Keratinocyte (primary cell): ENCODE data around the gene IL10RA. TPM values are rescaled to one million over a fixed set of nuclear protein-coding genes. Genes with fewer than 3 reads are reported as not detected.

Experiments used
- DNase-seq: peaks from one replicate; pipeline ENCODE4 v3.0.0-alpha.2; 2011; ENCODE audit warnings: low read depth, missing footprints, low spot score
- FAIRE-seq: peaks from 2 replicates; lab custom pipeline; 2011; peaks lifted over from hg19 to GRCh38; lab: Jason Lieb, UNC
- H2AFZ ChIP-seq: 2 replicates; pipeline ENCODE4 v1.6.0; 2012; ENCODE audit warnings: low read length, control low read depth, inconsistent platforms; ENCODE audit not compliant: control insufficient read depth
- H3K27ac ChIP-seq: 2 replicates; pipeline ENCODE4 v1.5.1; 2011; ENCODE audit warnings: low read length; ENCODE audit not compliant: control insufficient read depth, insufficient read depth
- H3K27me3 ChIP-seq: 3 replicates; pipeline ENCODE4 v1.6.0; 2011; ENCODE audit warnings: low read length; ENCODE audit not compliant: control insufficient read depth, insufficient read depth; ENCODE audit errors: extremely low read depth
- H3K36me3 ChIP-seq, 2 experiments: 2 replicates in 1 of 2; 3 replicates in 1 of 2; pipeline ENCODE4 v1.5.1; 2011; ENCODE audit warnings: low read length in 2 of 2, mild to moderate bottlenecking in 1 of 2; ENCODE audit not compliant: control insufficient read depth in 2 of 2, insufficient read depth in 2 of 2; ENCODE audit errors: extremely low read depth in 1 of 2
- H3K4me1 ChIP-seq: 3 replicates; pipeline ENCODE4 v1.5.1; 2011; ENCODE audit warnings: low read length; ENCODE audit not compliant: control insufficient read depth, insufficient read depth; ENCODE audit errors: extremely low read depth
- H3K4me2 ChIP-seq: 3 replicates; pipeline ENCODE4 v1.6.0; 2011; ENCODE audit warnings: low read depth, low read length; ENCODE audit not compliant: control insufficient read depth, insufficient read depth; ENCODE audit errors: extremely low read depth
- H3K4me3 ChIP-seq, 3 experiments: fragments of 200-600 bp in 1 of 3; sonication (generic) in 1 of 3; 2 replicates in 2 of 3; 3 replicates in 1 of 3; pipeline ENCODE4 v1.5.1; 2011 to 2016; ENCODE audit warnings: low read length in 3 of 3, mild to moderate bottlenecking in 3 of 3, control low read depth in 2 of 3, inconsistent platforms in 1 of 3, low read depth in 1 of 3, mixed read lengths in 1 of 3, mixed run types in 1 of 3, moderate library complexity in 1 of 3; ENCODE audit not compliant: control insufficient read depth in 2 of 3, insufficient read depth in 2 of 3; ENCODE audit errors: extremely low read depth in 1 of 3
- H3K79me2 ChIP-seq: 2 replicates; pipeline ENCODE4 v1.6.0; 2012; ENCODE audit warnings: low read length; ENCODE audit not compliant: control insufficient read depth, insufficient read depth
- H3K9ac ChIP-seq: 3 replicates; pipeline ENCODE4 v1.6.0; 2011; ENCODE audit warnings: low read length; ENCODE audit not compliant: control insufficient read depth, insufficient read depth; ENCODE audit errors: extremely low read depth
- H3K9me1 ChIP-seq: 3 replicates; pipeline ENCODE4 v1.6.0; 2011; ENCODE audit warnings: low read length; ENCODE audit not compliant: control insufficient read depth, insufficient read depth; ENCODE audit errors: extremely low read depth
- H3K9me3 ChIP-seq: 2 replicates; pipeline ENCODE4 v1.5.1; 2012; ENCODE audit warnings: low read depth, low read length; ENCODE audit not compliant: control insufficient read depth
- H4K20me1 ChIP-seq: 3 replicates; pipeline ENCODE4 v1.6.0; 2011; ENCODE audit warnings: low read length; ENCODE audit not compliant: control insufficient read depth, insufficient read depth; ENCODE audit errors: extremely low read depth
- EZH2 ChIP-seq: IDR thresholded peaks from one replicate; pipeline ENCODE4 v1.6.1; 2012; ENCODE audit warnings: inconsistent platforms, mild to moderate bottlenecking, low read length, moderate library complexity
- dilution Hi-C: fragments of 300-500 bp; cut with MboI; formaldehyde crosslinking; loops from one replicate; pipeline ENCODE4 v1.7.0; 2020; ENCODE audit warnings: low sequenced_read_pairs; ENCODE audit not compliant: extremely low pct_ligation_motif_present
- polyA plus RNA-seq, 5 experiments: library from polyadenylated mRNA; depleted of rRNA in 3 of 5; stranded (reverse) in 3 of 5; stranded (forward) in 1 of 5; unstranded in 1 of 5; fragments of >200 nt; gene quantifications; 1 replicate in 1 of 5; 2 replicates in 3 of 5; 3 replicates in 1 of 5; pipeline versions ENCODE4 v1.2.1 to v1.2.3, GENCODE V29; 2011 to 2012; ENCODE audit warnings: missing spikeins in 2 of 5, low read depth in 1 of 5, low replicate concordance in 1 of 5
- TF ChIP-seq, protein P1 (sequence below), 3 experiments: IDR thresholded peaks in 1 of 3; conservative IDR thresholded peaks in 1 of 3; optimal IDR thresholded peaks in 1 of 3; 2 replicates in 2 of 3; 3 replicates in 1 of 3; pipeline versions ENCODE3 to v1.5.1; 2011; ENCODE audit warnings: low read length in 3 of 3, mild to moderate bottlenecking in 3 of 3, moderate library complexity in 2 of 3, control low read depth in 1 of 3, inconsistent platforms in 1 of 3; ENCODE audit not compliant: insufficient read depth in 2 of 3; ENCODE audit errors: extremely low read depth in 1 of 3

IL10RA gene
- polyA plus RNA-seq, 1 donor (not counting 4 experiments of a cell fraction or from before 2014, with no cell fraction given) = 0.04 TPM

DNA sequence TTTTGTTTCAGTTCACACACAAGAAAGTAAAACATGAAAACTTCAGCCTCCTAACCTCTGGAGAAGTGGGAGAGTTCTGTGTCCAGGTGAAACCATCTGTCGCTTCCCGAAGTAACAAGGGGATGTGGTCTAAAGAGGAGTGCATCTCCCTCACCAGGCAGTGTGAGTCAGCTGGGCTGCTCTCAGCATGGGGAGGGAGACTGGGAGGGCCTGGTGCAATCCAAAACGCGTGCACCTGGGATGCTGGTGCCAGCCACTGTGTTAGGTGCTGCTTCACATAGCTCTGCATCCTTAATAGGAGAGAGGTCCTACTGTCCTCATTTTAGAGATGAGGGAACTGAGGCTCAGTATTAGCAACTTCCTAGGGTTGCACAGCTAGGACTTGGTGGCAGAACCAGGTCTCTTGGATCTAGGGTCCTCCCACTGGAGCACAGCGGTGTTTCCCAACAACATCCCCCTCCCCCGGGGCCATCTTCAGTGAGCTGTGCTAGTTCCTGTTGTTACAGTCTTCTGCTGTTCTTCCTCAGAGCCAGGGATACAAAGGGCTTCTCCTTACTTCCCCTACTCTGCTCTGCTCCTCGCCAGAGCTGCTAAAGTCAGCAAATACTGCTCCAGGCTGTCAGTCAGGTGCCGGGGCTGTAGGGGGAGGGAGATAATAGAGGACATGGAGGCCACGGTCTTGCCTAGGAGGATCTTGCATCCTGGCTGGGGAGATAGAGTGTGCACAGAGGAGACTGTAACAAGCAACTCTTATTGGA lies 8.0 kb downstream of the IL10RA start:
- no peak for DNase-seq
- Histone ChIP-seq H3K9me3 (no peaks in the 10 kb centered on the region), H2AFZ (no peak overlapping the region), H3K9me1 (no peaks in the 10 kb centered on the region), H3K4me1 (no peaks in the 10 kb centered on the region), H3K36me3 (no peaks in the 10 kb centered on the region), H3K27me3 (peaks cover 5% of the 10 kb centered on the region), H3K27ac (no peak overlapping the region), H3K4me2 (no peak overlapping the region), H4K20me1 (no peaks in the 10 kb centered on the region), H3K9ac (no peak overlapping the region), H3K4me3 (no peak overlapping the region), H3K79me2 (no peaks in the 10 kb centered on the region)
- dilution Hi-C loops = no loop called here
- TF ChIP-seq, protein P1, sequence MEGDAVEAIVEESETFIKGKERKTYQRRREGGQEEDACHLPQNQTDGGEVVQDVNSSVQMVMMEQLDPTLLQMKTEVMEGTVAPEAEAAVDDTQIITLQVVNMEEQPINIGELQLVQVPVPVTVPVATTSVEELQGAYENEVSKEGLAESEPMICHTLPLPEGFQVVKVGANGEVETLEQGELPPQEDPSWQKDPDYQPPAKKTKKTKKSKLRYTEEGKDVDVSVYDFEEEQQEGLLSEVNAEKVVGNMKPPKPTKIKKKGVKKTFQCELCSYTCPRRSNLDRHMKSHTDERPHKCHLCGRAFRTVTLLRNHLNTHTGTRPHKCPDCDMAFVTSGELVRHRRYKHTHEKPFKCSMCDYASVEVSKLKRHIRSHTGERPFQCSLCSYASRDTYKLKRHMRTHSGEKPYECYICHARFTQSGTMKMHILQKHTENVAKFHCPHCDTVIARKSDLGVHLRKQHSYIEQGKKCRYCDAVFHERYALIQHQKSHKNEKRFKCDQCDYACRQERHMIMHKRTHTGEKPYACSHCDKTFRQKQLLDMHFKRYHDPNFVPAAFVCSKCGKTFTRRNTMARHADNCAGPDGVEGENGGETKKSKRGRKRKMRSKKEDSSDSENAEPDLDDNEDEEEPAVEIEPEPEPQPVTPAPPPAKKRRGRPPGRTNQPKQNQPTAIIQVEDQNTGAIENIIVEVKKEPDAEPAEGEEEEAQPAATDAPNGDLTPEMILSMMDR (optimal IDR thresholded peaks at IDR 0.05 in 1 of 3, IDR thresholded peaks at IDR 0.05 in 1 of 3, conservative IDR thresholded peaks at IDR 0.05 in 1 of 3; ENCODE audit: extremely low read depth in 1 of 3, insufficient read depth in 2 of 3, low read length in 3 of 3) = no peak
- TF ChIP-seq EZH2 = no peak
- no peak for FAIRE-seq

DNA sequence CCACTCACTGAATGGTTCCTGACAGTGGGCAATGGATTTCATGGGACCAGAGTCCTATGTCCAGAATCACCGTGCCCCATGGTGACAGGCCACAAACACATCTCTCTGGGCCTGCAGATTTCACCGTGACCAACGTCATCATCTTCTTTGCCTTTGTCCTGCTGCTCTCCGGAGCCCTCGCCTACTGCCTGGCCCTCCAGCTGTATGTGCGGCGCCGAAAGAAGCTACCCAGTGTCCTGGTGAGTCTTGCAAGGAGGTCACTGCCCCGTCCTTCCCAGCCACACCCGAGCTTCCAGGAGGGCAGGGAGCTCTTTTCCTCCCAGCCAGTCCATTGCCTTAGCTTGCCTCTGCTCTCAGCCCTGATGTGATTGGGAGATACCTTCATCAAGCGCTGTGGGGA lies 9.3 kb downstream of the IL10RA start:
- H3K4me1 ChIP-seq = no peaks in the 10 kb centered on the region
- TF ChIP-seq, protein P1 (optimal IDR thresholded peaks at IDR 0.05 in 1 of 3, IDR thresholded peaks at IDR 0.05 in 1 of 3, conservative IDR thresholded peaks at IDR 0.05 in 1 of 3; ENCODE audit: extremely low read depth in 1 of 3, insufficient read depth in 2 of 3, low read length in 3 of 3) = no peak
- no peak for TF ChIP-seq EZH2
- H2AFZ ChIP-seq = no peak overlapping the region
- no peaks in the 10 kb centered on the region for H3K79me2 ChIP-seq
- no peaks in the 10 kb centered on the region for H3K9me3 ChIP-seq
- no peaks in the 10 kb centered on the region for H3K36me3 ChIP-seq
- H3K4me2 ChIP-seq = no peak overlapping the region
- H3K9me1 ChIP-seq = no peaks in the 10 kb centered on the region
- H3K27me3 ChIP-seq = peaks cover 5% of the 10 kb centered on the region
- no peak for FAIRE-seq
- H4K20me1 ChIP-seq = no peaks in the 10 kb centered on the region
- H3K9ac ChIP-seq = no peak overlapping the region
- dilution Hi-C loops = no loop called here
- H3K4me3 ChIP-seq = no peak overlapping the region
- no peak overlapping the region for H3K27ac ChIP-seq
- DNase-seq = no peak
